HepG2 (cell line): ENCODE measurements around the gene ZMIZ1. TPM values are rescaled to one million over a fixed set of nuclear protein-coding genes. Genes with fewer than 3 reads are reported as not detected.

Source experiments
- AKAP8 ChIP-seq: sonication (generic); formaldehyde crosslinking; IDR thresholded peaks from 2 replicates; pipeline ENCODE4 v1.5.1; 2020; ENCODE audit warnings: mild to moderate bottlenecking, missing genetic modification reagents
- ARHGAP35 ChIP-seq: sonication (generic); formaldehyde crosslinking; IDR thresholded peaks from 2 replicates; pipeline ENCODE4 v1.9.0; 2022; ENCODE audit warnings: mild to moderate bottlenecking, inconsistent platforms, moderate library complexity, missing genetic modification reagents, borderline replicate concordance
- ARID3A ChIP-seq: IDR thresholded peaks from 2 replicates; pipeline ENCODE4 v1.6.1; 2012; ENCODE audit warnings: low read depth, low read length, improper control_type of control experiment
- BCLAF1 ChIP-seq: fragments of 450-650 bp; IDR thresholded peaks from 2 replicates; pipeline ENCODE4 v1.6.1; 2017; ENCODE audit warnings: mild to moderate bottlenecking
- GPBP1L1 ChIP-seq: sonication (generic); formaldehyde crosslinking; IDR thresholded peaks from 2 replicates; pipeline ENCODE4 v1.5.0; 2020; ENCODE audit warnings: mild to moderate bottlenecking, missing genetic modification reagents
- HDAC1 ChIP-seq: sonication (generic); formaldehyde crosslinking; IDR thresholded peaks from 2 replicates; pipeline ENCODE4 v1.5.1; 2020; ENCODE audit warnings: mild to moderate bottlenecking, missing genetic modification reagents
- HNRNPL ChIP-seq: fragments of 200-400 bp; formaldehyde crosslinking; IDR thresholded peaks from 2 replicates; pipeline ENCODE4 v1.6.1; 2017; ENCODE audit warnings: mild to moderate bottlenecking, low read depth, low read length
- KDM4B ChIP-seq: sonication (generic); formaldehyde crosslinking; IDR thresholded peaks from 2 replicates; pipeline ENCODE4 v1.4.0; 2020; ENCODE audit warnings: missing genetic modification reagents
- KDM5B ChIP-seq: sonication (generic); formaldehyde crosslinking; IDR thresholded peaks from 2 replicates; pipeline ENCODE4 v1.4.0; 2020; ENCODE audit warnings: missing genetic modification reagents, mild to moderate bottlenecking, borderline replicate concordance
- LBX2 ChIP-seq: sonication (generic); formaldehyde crosslinking; IDR thresholded peaks from 2 replicates; pipeline ENCODE4 v1.5.0; 2020; ENCODE audit warnings: missing genetic modification reagents, mild to moderate bottlenecking, borderline replicate concordance
- MAX ChIP-seq: IDR thresholded peaks from 2 replicates; pipeline ENCODE4 v1.6.1; 2012; ENCODE audit warnings: inconsistent platforms
- MXD1 ChIP-seq: sonication (generic); formaldehyde crosslinking; IDR thresholded peaks from 2 replicates; pipeline ENCODE4 v1.4.0; 2020; ENCODE audit warnings: mild to moderate bottlenecking, missing genetic modification reagents
- MXD3 ChIP-seq: IDR thresholded peaks from 2 replicates; pipeline ENCODE4 v1.6.1; 2016; ENCODE audit warnings: mild to moderate bottlenecking, missing biosample characterization, missing genetic modification reagents
- POLR2A ChIP-seq, 2 experiments: IDR thresholded peaks; 2 replicates each; pipeline ENCODE4 v1.6.1; 2011; ENCODE audit warnings: low read depth in 2 of 2, low read length in 2 of 2, mild to moderate bottlenecking in 1 of 2, moderate library complexity in 1 of 2; ENCODE audit not compliant: insufficient read depth in 1 of 2
- SMAD1 ChIP-seq: sonication (generic); formaldehyde crosslinking; IDR thresholded peaks from 2 replicates; pipeline ENCODE4 v1.4.0; 2020; ENCODE audit warnings: missing genetic modification reagents, low read depth, mild to moderate bottlenecking, borderline replicate concordance
- SNAPC2 ChIP-seq: sonication (generic); formaldehyde crosslinking; IDR thresholded peaks from 2 replicates; pipeline ENCODE4 v1.8.1; 2022; ENCODE audit warnings: mild to moderate bottlenecking, missing genetic modification reagents
- SP1 ChIP-seq, 2 experiments: fragments of 450-650 bp in 1 of 2; sonication (generic) in 1 of 2; formaldehyde crosslinking in 1 of 2; IDR thresholded peaks; 2 replicates each; pipeline versions ENCODE4 v1.4.0 to v1.6.1; 2016 to 2020; ENCODE audit warnings: missing genetic modification reagents in 1 of 2
- ZBTB21 ChIP-seq: sonication (generic); formaldehyde crosslinking; IDR thresholded peaks from 2 replicates; pipeline ENCODE4 v1.4.0; 2020; ENCODE audit warnings: missing genetic modification reagents
- ZNF616 ChIP-seq: sonication (generic); formaldehyde crosslinking; IDR thresholded peaks from 2 replicates; pipeline ENCODE4 v1.5.0; 2020; ENCODE audit warnings: low read depth, mild to moderate bottlenecking, missing genetic modification reagents
- ZNF672 ChIP-seq: sonication (generic); formaldehyde crosslinking; IDR thresholded peaks from 2 replicates; pipeline ENCODE4 v1.8.1; 2022; ENCODE audit warnings: missing genetic modification reagents
- ZNF839 ChIP-seq: sonication (generic); formaldehyde crosslinking; IDR thresholded peaks from 2 replicates; pipeline ENCODE4 v1.4.0; 2020; ENCODE audit warnings: missing genetic modification reagents, mild to moderate bottlenecking, borderline replicate concordance
- ZSCAN12 ChIP-seq: sonication (generic); formaldehyde crosslinking; IDR thresholded peaks from 2 replicates; pipeline ENCODE4 v1.9.0; 2021; ENCODE audit warnings: mild to moderate bottlenecking, missing genetic modification reagents
- polyA plus RNA-seq, 8 experiments: library from polyadenylated mRNA; depleted of rRNA in 3 of 8; stranded (reverse) in 7 of 8; unstranded in 1 of 8; fragments of >200 nt; fragmentation: Illumina TruSeq in 4 of 8; extraction: Trizol in 4 of 8; gene quantifications; 2 replicates each; pipeline versions ENCODE4 v1.2.1 to v1.2.3, GENCODE V29; 2011 to 2016; ENCODE audit warnings: low read depth in 4 of 8, missing spikeins in 1 of 8, mixed read lengths in 1 of 8; ENCODE audit not compliant: insufficient read depth in 1 of 8
- total RNA-seq, 5 experiments: library from RNA; depleted of rRNA; stranded (reverse); fragments of >200 nt; fragmentation: Illumina TruSeq; extraction: Trizol; gene quantifications; 2 replicates each; pipeline ENCODE4 v1.2.3, GENCODE V29; 2016; ENCODE audit warnings: low read depth in 1 of 5

The ZMIZ1 gene
- total and polyA plus RNA-seq, 2 of the 13 experiments (the other 11 are each of a cell fraction or from before 2014, with no cell fraction given), result 5.3 to 10.2 TPM

GRCh38 chr10:79093658-79094411, 25.1 kb downstream of the ZMIZ1 start (continued):
- peak; percentile 95 for TF ChIP-seq ARID3A
- TF ChIP-seq ARHGAP35 (CRISPR knock-in tag), result no peak
- no peak for TF ChIP-seq SMAD1 (CRISPR knock-in tag)
- TF ChIP-seq ZNF616 (CRISPR knock-in tag), result no peak
- TF ChIP-seq KDM4B, result 0 out of 2 replicates have a peak, but pooled peaks have one; percentile 57
- 0 out of 2 replicates have a peak, but pooled peaks have one; percentile 50 for TF ChIP-seq KDM5B (CRISPR knock-in tag)
- TF ChIP-seq SP1 (IDR thresholded peaks at IDR 0.05), result no peak
- TF ChIP-seq SP1 (CRISPR knock-in tag; IDR thresholded peaks at IDR 0.05), result no peak
- TF ChIP-seq SNAPC2, result peak; percentile 82; the same call in 1 of the 2 replicates
- TF ChIP-seq AKAP8, result no peak
- no peak for TF ChIP-seq LBX2 (CRISPR knock-in tag)
- peak; percentile 83 for TF ChIP-seq ZBTB21 (CRISPR knock-in tag)
- TF ChIP-seq MAX, result 0 out of 2 replicates have a peak, but pooled peaks have one; percentile 4
- TF ChIP-seq GPBP1L1, result no peak
- TF ChIP-seq ZNF672 (CRISPR knock-in tag), result no peak
- no peak for TF ChIP-seq MXD3
- TF ChIP-seq ZNF839, result no peak
- 0 out of 2 replicates have a peak, but pooled peaks have one; percentile 28 for TF ChIP-seq ZSCAN12 (CRISPR knock-in tag)
- TF ChIP-seq MXD1 (CRISPR knock-in tag), result no peak
- TF ChIP-seq HNRNPL, result peak; percentile 91
- peak in 1 of 2 experiments; percentile 46; a peak in 2 of 4 replicates for TF ChIP-seq POLR2A (IDR thresholded peaks at IDR 0.05; ENCODE audit: insufficient read depth in 1 of 2, low read depth in 2 of 2, low read length in 2 of 2)
- TF ChIP-seq BCLAF1, result no peak
- TF ChIP-seq HDAC1 (CRISPR knock-in tag), result peak; percentile 87
